Hepatocyte (in vitro differentiated cells): ENCODE data around the gene NAV2. TPM values are rescaled to one million over a fixed set of nuclear protein-coding genes. Genes with fewer than 3 reads are reported as not detected.
A peak's percentile ranks its signal among the peaks of the same experiment; 100 is the strongest.

Experiments used
- DNase-seq: peaks from one replicate; pipeline ENCODE4 v3.0.0-alpha.2; 2016; ENCODE audit warnings: low spot score
- H2AFZ ChIP-seq: fragments of 200-600 bp; sonication (generic); 2 replicates; pipeline ENCODE4 v1.6.0; 2016; ENCODE audit warnings: antibody characterized with exemption, mild to moderate bottlenecking
- H3K27ac ChIP-seq: fragments of 200-600 bp; sonication (generic); 2 replicates; pipeline ENCODE4 v1.5.1; 2016; ENCODE audit warnings: mild to moderate bottlenecking
- H3K27me3 ChIP-seq: fragments of 200-600 bp; sonication (generic); 2 replicates; pipeline ENCODE4 v1.6.1; 2016
- H3K36me3 ChIP-seq: fragments of 200-600 bp; sonication (generic); replicated peaks from 2 replicates; pipeline ENCODE4 v1.5.1; 2016; ENCODE audit warnings: low read depth; ENCODE audit not compliant: insufficient read depth
- H3K4me1 ChIP-seq: fragments of 200-600 bp; sonication (generic); 2 replicates; pipeline ENCODE4 v1.5.1; 2016; ENCODE audit warnings: mild to moderate bottlenecking, moderate library complexity; ENCODE audit not compliant: insufficient read depth
- H3K4me2 ChIP-seq: fragments of 200-600 bp; sonication (generic); 2 replicates; pipeline ENCODE4 v1.6.0; 2016
- H3K4me3 ChIP-seq: fragments of 200-600 bp; sonication (generic); 2 replicates; pipeline ENCODE4 v1.5.1; 2016; ENCODE audit warnings: mild to moderate bottlenecking
- H3K79me2 ChIP-seq: fragments of 200-600 bp; sonication (generic); 2 replicates; pipeline ENCODE4 v1.6.0; 2017; ENCODE audit warnings: mild to moderate bottlenecking
- H3K9me2 ChIP-seq: fragments of 200-600 bp; sonication (generic); replicated peaks from 2 replicates; pipeline ENCODE4 v1.6.0; 2017; ENCODE audit warnings: mild to moderate bottlenecking; ENCODE audit not compliant: insufficient read depth
- H3K9me3 ChIP-seq: fragments of 200-600 bp; sonication (generic); 2 replicates; pipeline ENCODE4 v1.5.1; 2016; ENCODE audit warnings: low read depth, mild to moderate bottlenecking
- H4K20me1 ChIP-seq: fragments of 200-600 bp; sonication (generic); 2 replicates; pipeline ENCODE4 v1.6.0; 2016; ENCODE audit warnings: mild to moderate bottlenecking; ENCODE audit not compliant: insufficient read depth, poor library complexity, severe bottlenecking
- CTCF ChIP-seq: fragments of 200-600 bp; sonication (generic); IDR thresholded peaks from 2 replicates; pipeline ENCODE4 v1.5.1; 2016; ENCODE audit warnings: antibody characterized with exemption, mild to moderate bottlenecking; ENCODE audit not compliant: poor library complexity
- EZH2 ChIP-seq: fragments of 200-600 bp; sonication (generic); IDR thresholded peaks from 2 replicates; pipeline ENCODE4 v1.6.1; 2016; ENCODE audit warnings: antibody characterized with exemption, mild to moderate bottlenecking, borderline replicate concordance
- EZH2phosphoT487 ChIP-seq: fragments of 200-600 bp; sonication (generic); IDR thresholded peaks from one replicate; pipeline ENCODE4 v1.6.1; 2018; ENCODE audit warnings: antibody characterized with exemption, mild to moderate bottlenecking, low read depth, moderate library complexity; ENCODE audit not compliant: unreplicated experiment, severe bottlenecking
- WGBS: methylation state at CpG from one replicate; pipeline ENCODE4 v1.1.6; 2016; ENCODE audit warnings: low lambda C conversion rate; ENCODE audit errors: missing lambda C conversion rate; 5-methylcytosine and 5-hydroxymethylcytosine counted together
- polyA plus RNA-seq: library from polyadenylated mRNA; unstranded; fragments of >200 nt; fragmentation: Nextera tagmentation; extraction: Ambion mirVana; gene quantifications from 2 replicates; pipeline ENCODE4 v1.2.1, GENCODE V29; 2016
- total RNA-seq: library from RNA; depleted of rRNA; stranded (reverse); fragments of >200 nt; gene quantifications from 2 replicates; pipeline ENCODE4 v1.2.3, GENCODE V29; 2014

The NAV2 gene
- total and polyA plus RNA-seq, 2 experiments from 2014 or later, result 23.7 to 30.8 TPM

GRCh38 chr11:19770277-19770676, 57.6 kb downstream of the NAV2 start:
- peak overlapping the region; percentile 31 for H3K27ac ChIP-seq
- no peak for TF ChIP-seq CTCF
- TF ChIP-seq EZH2, result no peak
- TF ChIP-seq EZH2phosphoT487, result no peak
- no peak overlapping the region for H3K4me3 ChIP-seq
- H3K4me2 ChIP-seq, result no peak overlapping the region
- WGBS, result 10% methylated on average over 2 of the region's 2 CpGs
- no peaks in the 10 kb centered on the region for H3K79me2 ChIP-seq
- peaks cover 11% of the 10 kb centered on the region for H3K4me1 ChIP-seq
- H3K9me3 ChIP-seq, result no peaks in the 10 kb centered on the region
- H2AFZ ChIP-seq, result no peak overlapping the region
- no peaks in the 10 kb centered on the region for H4K20me1 ChIP-seq
- no peak for DNase-seq
- H3K9me2 ChIP-seq, result no peaks in the 10 kb centered on the region
- H3K27me3 ChIP-seq, result no peaks in the 10 kb centered on the region
- H3K36me3 ChIP-seq, result no peaks in the 10 kb centered on the region

- WGBS, result 79% methylated on average over 4 of the region's 4 CpGs
- Histone ChIP-seq H3K9me2 (no peaks in the 10 kb centered on the region), H4K20me1 (no peaks in the 10 kb centered on the region), H3K9me3 (no peaks in the 10 kb centered on the region), H3K4me2 (no peak overlapping the region), H2AFZ (no peak overlapping the region), H3K79me2 (peaks cover 6% of the 10 kb centered on the region), H3K27ac (no peak overlapping the region), H3K4me1 (peaks cover 11% of the 10 kb centered on the region), H3K27me3 (no peaks in the 10 kb centered on the region), H3K36me3 (no peaks in the 10 kb centered on the region), H3K4me3 (no peak overlapping the region)
- DNase-seq, result no peak
- no peak for TF ChIP-seq EZH2
These were observed 58.8 kb downstream of the NAV2 start for GRCh38 chr11:19771463-19771862.

- Histone ChIP-seq H4K20me1 (no peaks in the 10 kb centered on the region), H3K27me3 (no peaks in the 10 kb centered on the region), H3K9me3 (no peaks in the 10 kb centered on the region), H3K9me2 (no peaks in the 10 kb centered on the region), H2AFZ (no peak overlapping the region), H3K27ac (no peak overlapping the region), H3K4me1 (peaks cover 11% of the 10 kb centered on the region), H3K4me3 (no peak overlapping the region), H3K4me2 (no peak overlapping the region), H3K36me3 (no peaks in the 10 kb centered on the region), H3K79me2 (peaks cover 6% of the 10 kb centered on the region)
- DNase-seq, result no peak
- no peak for TF ChIP-seq EZH2phosphoT487
- no peak for TF ChIP-seq CTCF
- TF ChIP-seq EZH2, result no peak
- WGBS, result 59% methylated on average over 4 of the region's 4 CpGs
These were observed 59.8 kb downstream of the NAV2 start for GRCh38 chr11:19772480-19772879.

- Histone ChIP-seq H3K4me3 (no peak overlapping the region), H3K9me3 (no peaks in the 10 kb centered on the region), H2AFZ (no peak overlapping the region), H3K4me1 (peaks cover 11% of the 10 kb centered on the region), H3K79me2 (peaks cover 21% of the 10 kb centered on the region), H3K4me2 (no peak overlapping the region), H3K36me3 (no peaks in the 10 kb centered on the region), H3K27me3 (no peaks in the 10 kb centered on the region), H3K27ac (no peak overlapping the region), H3K9me2 (no peaks in the 10 kb centered on the region), H4K20me1 (no peaks in the 10 kb centered on the region)
- 90% methylated on average over 3 of the region's 3 CpGs for WGBS
- TF ChIP-seq CTCF (no peak), EZH2 (no peak), EZH2phosphoT487 (no peak)
- DNase-seq, result no peak
These were observed 61.7 kb downstream of the NAV2 start for GRCh38 chr11:19774329-19774728.
